ENCODE measurements around the gene SCO2. TPM values are rescaled to one million over a fixed set of nuclear protein-coding genes. Genes with fewer than 3 reads are reported as not detected.

SCO2 gene
- total RNA-seq, 1 donor, result 7.3 TPM

- DNase-seq (ENCODE audit: low read depth in 2 of 3, low spot score in 2 of 3), result peak in 2 of 3 donors; percentile 52 to 54
These were observed 43.0 kb downstream of the SCO2 start for GRCh38 chr22:50482107-50483074.

GRCh38 chr22:50481440-50482106, 43.8 kb downstream of the SCO2 start, which contains the start of gene ADM2:
Gene ADM2, plus strand, starts transcription at chr22:50481543. Its CDS starts 305 bp downstream, at chr22:50481848.
- peak in 2 of 3 donors; percentile 47 to 56 for DNase-seq (ENCODE audit: low read depth in 2 of 3, low spot score in 2 of 3)

- DNase-seq (ENCODE audit: low read depth in 2 of 3, low spot score in 2 of 3), result no peak
These were observed 44.4 kb downstream of the SCO2 start for GRCh38 chr22:50481045-50481439.

- no peak for DNase-seq (ENCODE audit: low read depth in 2 of 3, low spot score in 2 of 3)
These were observed 45.7 kb downstream of the SCO2 start for GRCh38 chr22:50479721-50480120.

GRCh38 chr22:50477923-50478322, 47.5 kb downstream of the SCO2 start:
- DNase-seq (ENCODE audit: low read depth in 2 of 3, low spot score in 2 of 3), result no peak

GRCh38 chr22:50476868-50477267, 48.5 kb downstream of the SCO2 start:
- DNase-seq (ENCODE audit: low read depth in 2 of 3, low spot score in 2 of 3), result no peak

- DNase-seq (ENCODE audit: low read depth in 2 of 3, low spot score in 2 of 3), result no peak
These were observed 49.8 kb downstream of the SCO2 start for GRCh38 chr22:50475652-50476002.

- peak; percentile 80 to 88 (median 82) for DNase-seq (ENCODE audit: low read depth in 2 of 3, low spot score in 2 of 3)
These were observed 50.4 kb downstream of the SCO2 start, which contains the start of gene SBF1 for GRCh38 chr22:50474710-50475651. Gene SBF1, minus strand, starts transcription at chr22:50475035. Its CDS starts 195 bp downstream, at chr22:50474840.

- DNase-seq (ENCODE audit: low read depth in 2 of 3, low spot score in 2 of 3), result no peak
These were observed 51.3 kb downstream of the SCO2 start for GRCh38 chr22:50473855-50474671.

Other genes with a start within 250 kb of the SCO2 start
- 91.8 TPM for gene PLXNB2, start 218.0 kb downstream of the SCO2 start, total RNA-seq
- gene DENND6B, start 198.6 kb downstream of the SCO2 start, total RNA-seq, result 9.2 TPM
- gene PPP6R2, start 182.3 kb downstream of the SCO2 start, total RNA-seq, result 70.3 TPM
- 118 TPM for gene SBF1, start 50.6 kb downstream of the SCO2 start, total RNA-seq
- gene ADM2, start 44.1 kb downstream of the SCO2 start, total RNA-seq, result 0.54 TPM
- gene MIOX, start 38.7 kb downstream of the SCO2 start, total RNA-seq, result not detected
- 65.4 TPM for gene LMF2, start 17.9 kb downstream of the SCO2 start, total RNA-seq
- gene NCAPH2, start 17.4 kb downstream of the SCO2 start, total RNA-seq, result 38.2 TPM
- 20.5 TPM for gene TYMP, start 4.4 kb upstream of the SCO2 start, total RNA-seq
- gene KLHDC7B, start 20.3 kb upstream of the SCO2 start, total RNA-seq, result 1.6 TPM
- gene SYCE3, start 37.3 kb upstream of the SCO2 start, total RNA-seq, result 0.54 TPM
- gene CPT1B, start 52.8 kb upstream of the SCO2 start, total RNA-seq, result 13.2 TPM
- gene CHKB, start 57.3 kb upstream of the SCO2 start, total RNA-seq, result 63.8 TPM
- gene MAPK8IP2, start 75.2 kb upstream of the SCO2 start, total RNA-seq, result 0.27 TPM
- gene ARSA, start 102.6 kb upstream of the SCO2 start, total RNA-seq, result 24.5 TPM
- gene SHANK3, start 147.2 kb upstream of the SCO2 start, total RNA-seq, result 24.8 TPM
- 2.2 TPM for gene ACR, start 212.6 kb upstream of the SCO2 start, total RNA-seq

All from hematopoietic multipotent progenitor cell (in vitro differentiated cells).